ENCODE measurements around the gene GOLGA6L10.

The GOLGA6L10 gene

GRCh38 chr15:82297546-82297945 lies 51.7 kb downstream of the GOLGA6L10 start:
- no peak for DNase-seq

GRCh38 chr15:82294061-82294690 lies 55.1 kb downstream of the GOLGA6L10 start:
- no peak for DNase-seq

GRCh38 chr15:82292271-82292670 lies 57.0 kb downstream of the GOLGA6L10 start:
- DNase-seq: no peak

Measured in GF-D8 (cell line).